GM18502 (cell line): ENCODE results near the gene HERC6.
"Not testable (repeated sequence)": the region's sequence is repeated elsewhere in the genome, so short reads cannot be mapped to it uniquely, and the experiment has no call there.

ENCODE experiments used
- ATAC-seq: cut with Tn5 transposase; IDR thresholded peaks from one replicate; pipeline ENCODE4 v1.9.1; 2021; ENCODE audit warnings: mild to moderate bottlenecking; ENCODE audit not compliant: unreplicated experiment, poor library complexity

The HERC6 gene

DNA sequence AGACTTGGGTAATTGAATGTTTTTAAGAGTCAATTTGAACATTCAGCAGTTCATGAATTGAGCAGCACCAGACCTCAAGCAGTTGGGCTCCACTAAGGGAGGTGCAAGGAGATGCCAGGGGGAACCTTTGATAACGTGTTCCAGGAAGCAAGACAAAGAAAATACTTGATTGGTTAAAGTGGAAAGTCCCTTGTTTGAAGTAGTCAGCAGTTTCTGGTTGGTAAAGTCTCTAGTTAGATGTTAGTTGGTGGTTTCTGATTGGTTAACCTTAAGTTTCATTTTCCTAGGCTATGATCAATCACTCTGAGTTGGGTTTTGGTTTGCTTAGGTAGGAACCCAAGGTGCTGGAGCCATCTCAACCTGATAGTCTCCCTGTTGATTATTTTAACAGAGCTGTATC is 4.0 kb downstream of the HERC6 start:
- peak; percentile 43 for ATAC-seq

DNA sequence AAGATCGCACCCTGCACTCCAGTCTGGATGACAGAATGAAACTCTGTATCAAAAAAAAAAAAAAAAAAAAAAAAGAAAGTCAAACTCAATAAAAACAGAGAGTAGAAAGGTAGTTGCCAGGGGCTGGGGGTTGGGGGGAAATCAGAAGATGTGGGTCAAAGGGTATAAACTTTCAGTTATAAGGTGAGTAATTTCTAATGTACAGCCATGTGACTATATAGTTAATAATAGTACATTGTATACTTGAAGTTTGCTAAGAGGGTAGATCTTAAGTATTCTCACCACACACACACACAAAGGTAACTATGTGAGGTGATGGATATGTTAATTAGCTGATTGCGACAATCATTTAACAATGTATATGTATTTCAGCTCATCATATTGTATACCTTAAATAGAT is 11.5 kb downstream of the HERC6 start:
- no peak for ATAC-seq

- ATAC-seq = no peak
Observed at GRCh38 chr4:88391703-88392102, 13.1 kb downstream of the HERC6 start.

GRCh38 chr4:88396681-88397080 is 18.0 kb downstream of the HERC6 start:
- ATAC-seq = no peak

DNA sequence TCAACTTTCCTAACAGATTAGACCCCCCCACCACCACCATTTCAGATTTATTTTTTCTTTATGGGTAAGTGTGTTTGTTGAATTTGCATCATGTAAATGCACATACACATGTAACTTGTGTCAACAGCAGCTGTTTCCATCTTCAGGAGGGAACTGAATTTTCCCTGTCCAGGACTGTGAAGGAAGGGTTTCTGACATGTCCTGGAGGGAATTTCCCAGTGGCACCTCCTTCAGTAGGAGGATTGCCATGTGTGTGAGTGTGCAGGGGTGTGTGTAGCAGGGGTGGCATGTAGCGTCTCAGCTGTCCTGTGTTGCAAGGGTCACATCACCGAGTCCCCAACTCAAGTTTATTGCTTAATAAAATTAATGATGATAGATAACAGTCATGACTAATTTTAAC is 19.7 kb downstream of the HERC6 start:
- ATAC-seq = no peak

- ATAC-seq = no peak
Observed at GRCh38 chr4:88409206-88409605, 30.6 kb downstream of the HERC6 start.

DNA sequence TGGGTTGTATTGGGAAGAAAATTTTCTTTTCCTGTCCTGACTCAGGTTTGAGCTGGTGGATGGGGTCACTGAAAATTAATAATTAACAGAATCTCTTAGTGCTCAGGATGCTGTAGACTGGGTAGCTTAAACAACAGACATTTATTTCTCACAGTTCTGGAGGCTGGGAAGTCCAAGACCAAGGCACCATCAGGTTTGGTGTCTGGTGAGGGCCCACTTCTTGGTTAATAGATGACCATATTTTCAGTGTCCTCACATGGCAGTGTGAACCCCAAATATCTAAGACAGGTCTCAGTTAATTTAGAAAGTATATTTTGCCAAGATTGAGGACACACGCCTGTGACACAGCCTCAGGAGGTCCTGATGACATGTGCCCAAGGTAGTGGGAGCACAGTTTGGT is 31.1 kb downstream of the HERC6 start:
- no peak for ATAC-seq

DNA sequence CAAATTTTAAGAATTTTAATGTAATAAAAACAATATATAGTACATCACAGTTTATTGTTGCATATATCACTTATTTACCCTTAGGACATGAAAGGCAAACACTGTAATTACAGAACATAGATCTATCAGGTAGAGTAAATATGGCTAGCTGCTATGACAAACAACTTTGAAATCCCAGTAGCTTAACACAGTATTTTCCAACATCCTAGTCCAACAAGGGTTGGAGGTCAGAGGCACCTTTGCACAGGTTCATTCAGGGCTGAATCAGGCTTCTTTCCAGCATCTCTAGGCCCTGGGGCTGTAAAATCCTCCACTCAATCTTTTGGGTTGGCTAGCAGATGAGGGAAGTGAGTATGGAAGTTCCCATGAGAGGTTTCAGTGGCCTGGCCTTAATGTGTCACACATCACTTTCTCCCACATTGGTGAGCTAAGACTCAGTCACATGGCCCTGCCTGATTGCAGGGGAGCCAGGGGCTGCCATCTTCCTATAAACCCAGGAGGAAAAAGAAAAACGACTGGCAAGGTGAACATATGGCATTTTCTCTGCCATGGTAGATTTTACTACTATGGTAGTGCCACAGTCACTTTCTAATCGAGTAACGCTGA is 32.9 kb downstream of the HERC6 start:
- no peak for ATAC-seq

- ATAC-seq = no peak
Observed at GRCh38 chr4:88413801-88414200, 35.1 kb downstream of the HERC6 start.

- ATAC-seq = no peak
Observed at GRCh38 chr4:88414755-88415154, 36.1 kb downstream of the HERC6 start.

- no peak for ATAC-seq
Observed at GRCh38 chr4:88415982-88416381, 37.3 kb downstream of the HERC6 start.

DNA sequence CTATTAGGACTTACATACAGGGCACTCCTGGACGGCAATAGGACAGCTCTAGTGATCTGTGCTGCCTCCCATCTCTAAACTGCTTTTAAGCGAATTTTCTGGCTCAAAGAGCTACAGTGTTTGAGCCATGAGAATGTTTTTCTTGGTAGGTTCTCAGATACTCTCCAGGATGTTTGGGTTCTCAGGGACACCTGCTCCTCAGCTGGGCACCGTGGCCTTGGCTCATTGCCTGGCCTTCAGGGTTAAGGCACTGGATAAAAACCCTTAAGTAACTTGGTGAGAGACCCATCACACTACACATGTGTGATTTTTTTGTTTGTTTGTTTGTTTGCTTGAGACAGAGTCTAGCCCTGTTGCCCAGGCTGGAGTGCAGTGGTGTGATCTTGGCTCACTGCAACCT is 39.8 kb downstream of the HERC6 start:
- no peak for ATAC-seq

GRCh38 chr4:88419874-88420273 is 41.2 kb downstream of the HERC6 start:
- no peak for ATAC-seq

DNA sequence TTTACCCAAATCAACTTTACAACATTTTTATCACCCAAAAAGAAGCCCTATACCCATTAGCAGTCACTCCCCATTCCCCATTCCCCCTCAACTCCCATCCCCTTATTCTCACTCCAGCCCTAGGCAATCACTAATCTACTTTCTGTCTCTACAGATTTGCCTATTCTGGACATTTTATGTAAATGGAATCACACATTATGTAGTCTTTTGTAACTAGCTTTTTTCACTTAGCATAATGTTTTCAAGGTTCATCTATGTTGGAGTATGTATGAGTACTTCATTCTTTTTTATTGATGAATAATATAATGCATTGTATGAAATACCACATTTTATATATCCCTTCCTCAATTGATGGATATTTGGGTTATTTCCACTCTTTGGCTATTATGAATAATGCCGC is 42.2 kb downstream of the HERC6 start:
- ATAC-seq = no peak

DNA sequence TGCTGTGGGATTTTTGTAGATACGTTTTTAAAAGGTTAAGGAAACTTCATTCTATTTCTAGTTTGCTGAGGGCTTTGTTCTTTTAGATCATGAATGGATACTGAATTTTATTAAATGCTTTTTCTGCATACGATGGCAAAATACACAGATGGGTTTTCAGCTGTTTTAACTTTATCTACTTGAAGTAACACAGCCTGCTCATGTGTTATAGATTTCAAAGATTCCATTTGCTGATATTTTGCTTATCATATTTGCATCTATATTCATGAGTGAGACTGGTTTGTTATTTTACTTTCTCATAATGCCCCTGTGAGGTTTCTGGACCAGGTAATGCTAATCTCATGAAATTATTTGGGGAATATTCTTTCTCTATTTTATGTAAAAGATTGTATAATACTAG is 43.8 kb downstream of the HERC6 start:
- ATAC-seq = no peak

- ATAC-seq = no peak
Observed at GRCh38 chr4:88429401-88429800, 50.7 kb downstream of the HERC6 start.

GRCh38 chr4:88435987-88436693 is 57.5 kb downstream of the HERC6 start:
- no peak for ATAC-seq

DNA sequence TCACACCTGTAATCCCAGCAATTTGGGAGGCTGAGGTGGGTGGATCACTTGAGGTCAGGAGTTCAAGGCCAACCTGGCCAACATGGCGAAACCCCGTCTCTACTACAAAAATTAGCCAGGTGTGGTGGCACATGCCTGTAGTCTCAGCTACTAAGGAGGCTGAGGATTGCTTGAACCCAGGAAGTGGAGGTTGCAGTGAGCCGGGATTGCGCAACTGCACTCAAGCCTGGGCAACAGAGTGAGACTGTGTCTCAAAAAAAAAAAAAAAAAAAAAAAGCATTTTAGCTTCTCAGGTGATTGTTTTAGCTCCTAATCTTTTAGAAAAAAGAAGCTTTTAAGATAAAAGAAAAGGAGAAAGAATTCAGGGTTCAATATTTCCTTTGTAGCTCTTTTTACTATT is 59.2 kb downstream of the HERC6 start:
- ATAC-seq = not testable (repeated sequence)

- ATAC-seq = no peak
Observed at GRCh38 chr4:88439161-88439760, 60.6 kb downstream of the HERC6 start.

GRCh38 chr4:88440146-88440545 is 61.5 kb downstream of the HERC6 start:
- no peak for ATAC-seq

- no peak for ATAC-seq
Observed at GRCh38 chr4:88441696-88442095, 63.0 kb downstream of the HERC6 start.

GRCh38 chr4:88442689-88443191 is 64.1 kb downstream of the HERC6 start:
- ATAC-seq = no peak
